Neuronal stem cell (in vitro differentiated cells): ENCODE measurements around the gene SMAP2.

Experiments used
- DNase-seq: peaks from one replicate; pipeline ENCODE4 v3.0.0-alpha.2; 2013; ENCODE audit warnings: low spot score
- H2AFZ ChIP-seq: one replicate; pipeline ENCODE4 v1.6.1; 2013; ENCODE audit warnings: mild to moderate bottlenecking, low read length, inconsistent platforms
- H2AK5ac ChIP-seq: 2 replicates; pipeline ENCODE4 v1.6.1; 2013; ENCODE audit warnings: low read depth, mild to moderate bottlenecking, inconsistent platforms, low read length, moderate library complexity, mixed read lengths
- H2BK120ac ChIP-seq: 2 replicates; pipeline ENCODE4 v1.6.1; 2013; ENCODE audit warnings: low read depth, mild to moderate bottlenecking, inconsistent platforms, low read length, moderate library complexity, mixed read lengths
- H2BK12ac ChIP-seq: one replicate; pipeline ENCODE4 v1.6.1; 2013; ENCODE audit warnings: low read length, inconsistent platforms
- H2BK15ac ChIP-seq: 2 replicates; pipeline ENCODE4 v1.6.1; 2013; ENCODE audit warnings: mild to moderate bottlenecking, low read length, inconsistent platforms, mixed read lengths
- H2BK5ac ChIP-seq: one replicate; pipeline ENCODE4 v1.6.1; 2013; ENCODE audit warnings: inconsistent platforms, mild to moderate bottlenecking, low read length, moderate library complexity
- H3K14ac ChIP-seq: one replicate; pipeline ENCODE4 v1.6.1; 2013; ENCODE audit warnings: low read length, inconsistent platforms
- H3K18ac ChIP-seq: 2 replicates; pipeline ENCODE4 v1.6.1; 2013; ENCODE audit warnings: low read length, inconsistent platforms
- H3K23ac ChIP-seq: 2 replicates; pipeline ENCODE4 v1.6.1; 2013; ENCODE audit warnings: low read depth, mild to moderate bottlenecking, mixed read lengths, low read length, inconsistent platforms; ENCODE audit not compliant: poor library complexity
- H3K27ac ChIP-seq: replicated peaks from 3 replicates; pipeline ENCODE4 v1.5.1; 2013; ENCODE audit warnings: low read length, inconsistent platforms
- H3K27me3 ChIP-seq, 3 experiments: 2 replicates each; pipeline ENCODE4 v1.6.1; 2013; ENCODE audit warnings: low read length in 3 of 3, mild to moderate bottlenecking in 2 of 3, inconsistent platforms in 1 of 3, low read depth in 1 of 3, mixed read lengths in 1 of 3, moderate library complexity in 1 of 3; ENCODE audit not compliant: control insufficient read depth in 3 of 3, insufficient read depth in 3 of 3
- H3K36me3 ChIP-seq, 2 donors: replicated peaks in 1 of 2; 2 replicates each; pipeline ENCODE4 v1.6.1; 2013; ENCODE audit warnings: low read length in 2 of 2; ENCODE audit not compliant: control insufficient read depth in 2 of 2, insufficient read depth in 2 of 2
- H3K4ac ChIP-seq: 2 replicates; pipeline ENCODE4 v1.6.1; 2013; ENCODE audit warnings: inconsistent platforms, mild to moderate bottlenecking, low read length, moderate library complexity
- H3K4me1 ChIP-seq, 2 donors: 1 replicate in 1 of 2; 2 replicates in 1 of 2; pipeline ENCODE4 v1.6.1; 2013; ENCODE audit warnings: low read length in 2 of 2, low read depth in 1 of 2; ENCODE audit not compliant: control insufficient read depth in 2 of 2, insufficient read depth in 1 of 2
- H3K4me2 ChIP-seq: one replicate; pipeline ENCODE4 v1.6.1; 2013; ENCODE audit warnings: mild to moderate bottlenecking, low read length, inconsistent platforms; ENCODE audit not compliant: insufficient read depth, poor library complexity, severe bottlenecking
- H3K4me3 ChIP-seq, 2 donors: 2 replicates each; pipeline ENCODE4 v1.5.1; 2013; ENCODE audit warnings: low read length in 2 of 2, mild to moderate bottlenecking in 2 of 2, inconsistent platforms in 1 of 2, moderate library complexity in 1 of 2
- H3K79me1 ChIP-seq: one replicate; pipeline ENCODE4 v1.6.1; 2013; ENCODE audit warnings: low read depth, mild to moderate bottlenecking, inconsistent platforms, low read length, moderate library complexity
- H3K9ac ChIP-seq: one replicate; pipeline ENCODE4 v1.6.1; 2013; ENCODE audit warnings: mild to moderate bottlenecking, low read depth, low read length, inconsistent platforms; ENCODE audit not compliant: poor library complexity
- H3K9me3 ChIP-seq, 2 donors: replicated peaks in 1 of 2; 2 replicates each; pipeline versions ENCODE3 to v1.6.1; 2013; ENCODE audit warnings: low read length in 2 of 2, mild to moderate bottlenecking in 2 of 2, inconsistent platforms in 1 of 2, low read depth in 1 of 2, mixed read lengths in 1 of 2, moderate library complexity in 1 of 2; ENCODE audit not compliant: control insufficient read depth in 2 of 2, insufficient read depth in 1 of 2
- H4K8ac ChIP-seq: one replicate; pipeline ENCODE4 v1.6.1; 2013; ENCODE audit warnings: low read depth, mild to moderate bottlenecking, inconsistent platforms, low read length, moderate library complexity
- H4K91ac ChIP-seq: one replicate; pipeline ENCODE4 v1.6.1; 2013; ENCODE audit warnings: low read length, low read depth, mild to moderate bottlenecking, inconsistent platforms; ENCODE audit not compliant: poor library complexity
- WGBS, 2 donors: extraction: QIAGEN DNeasy Blood & Tissue Kit; methylation state at CpG; one replicate each; pipeline ENCODE4 v1.1.7; 2013; ENCODE audit warnings: missing lambda C conversion rate in 2 of 2, mixed read lengths in 1 of 2; ENCODE audit not compliant: insufficient read length in 2 of 2, insufficient replicate concordance in 1 of 2; ENCODE audit errors: extremely low coverage in 2 of 2; 5-methylcytosine and 5-hydroxymethylcytosine counted together

The SMAP2 gene

GRCh38 chr1:40425198-40425597 lies 51.7 kb downstream of the SMAP2 start:
- no peak overlapping the region for H3K27ac ChIP-seq
- no peak overlapping the region for H2AK5ac ChIP-seq
- H3K4me1 ChIP-seq = peaks cover 16 to 17% of the 10 kb centered on the region in 2 donors
- no peak overlapping the region for H2BK5ac ChIP-seq
- no peak overlapping the region for H4K8ac ChIP-seq
- no peak overlapping the region for H3K23ac ChIP-seq
- H3K9me3 ChIP-seq = no peaks in the 10 kb centered on the region
- H3K4me3 ChIP-seq = no peak overlapping the region
- no peak overlapping the region for H3K14ac ChIP-seq
- no peak overlapping the region for H3K9ac ChIP-seq
- H3K18ac ChIP-seq = no peak overlapping the region
- no peak overlapping the region for H2BK120ac ChIP-seq
- no peak overlapping the region for H2AFZ ChIP-seq
- no peak overlapping the region for H2BK12ac ChIP-seq
- no peak overlapping the region for H3K4me2 ChIP-seq
- no CpG with 5 or more reads among the region's 4 CpGs for WGBS, 2 donors
- no peaks in the 10 kb centered on the region for H3K79me1 ChIP-seq
- no peaks in the 10 kb centered on the region for H3K27me3 ChIP-seq
- H2BK15ac ChIP-seq = no peak overlapping the region
- DNase-seq = no peak
- H3K4ac ChIP-seq = no peak overlapping the region
- no peaks in the 10 kb centered on the region for H3K36me3 ChIP-seq
- H4K91ac ChIP-seq = no peak overlapping the region

- Histone ChIP-seq H4K91ac (no peak overlapping the region), H3K79me1 (no peaks in the 10 kb centered on the region), H3K18ac (no peak overlapping the region), H2AK5ac (no peak overlapping the region), H3K4ac (no peak overlapping the region), H2BK5ac (no peak overlapping the region), H2BK15ac (no peak overlapping the region), H3K4me3 (no peak overlapping the region), H3K27ac (no peak overlapping the region), H3K14ac (no peak overlapping the region), H3K4me1 (no peaks in the 10 kb centered on the region), H3K4me2 (no peak overlapping the region), H2AFZ (no peak overlapping the region), H3K27me3 (no peaks in the 10 kb centered on the region), H3K9ac (no peak overlapping the region), H2BK120ac (no peak overlapping the region), H3K23ac (no peak overlapping the region), H3K9me3 (no peaks in the 10 kb centered on the region), H4K8ac (no peak overlapping the region), H2BK12ac (no peak overlapping the region), H3K36me3 (no peaks in the 10 kb centered on the region)
- no peak for DNase-seq
These were observed 57.9 kb downstream of the SMAP2 start for GRCh38 chr1:40431385-40431784.

DNA sequence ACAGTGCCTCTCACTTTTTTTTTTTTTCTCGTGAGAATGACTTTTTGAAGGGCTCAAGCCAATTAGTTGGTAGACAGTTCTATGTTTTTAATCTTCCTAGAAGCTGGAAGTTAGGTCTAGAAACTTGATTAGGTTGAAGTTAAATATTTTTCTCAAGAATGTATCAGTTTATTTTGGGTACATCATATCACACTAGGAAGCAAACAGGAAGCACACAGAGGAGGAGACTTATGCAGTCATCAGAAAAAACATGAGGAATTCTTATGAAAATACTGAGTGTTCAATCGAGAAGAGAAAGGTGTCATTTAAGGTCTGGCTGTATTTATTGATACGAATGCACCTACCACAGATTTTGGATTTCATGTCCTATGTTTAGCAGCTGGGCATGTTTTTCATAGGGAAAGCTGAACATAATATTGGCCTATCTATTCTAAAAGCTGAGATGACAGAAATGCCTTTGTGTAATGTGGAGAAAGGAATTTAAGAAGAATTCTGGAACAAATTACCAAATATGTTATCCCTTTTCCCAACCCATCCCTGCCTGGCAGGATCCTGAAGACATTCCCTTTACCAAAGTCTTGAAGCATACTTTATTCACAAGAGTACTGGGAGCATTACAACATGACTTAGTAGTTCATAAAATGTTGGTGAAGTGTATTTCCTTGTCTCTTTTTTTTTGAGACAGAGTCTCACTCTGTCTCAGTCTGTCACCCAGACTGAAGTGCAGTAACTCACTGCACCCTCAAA lies 59.3 kb downstream of the SMAP2 start:
- no peak overlapping the region for H3K4ac ChIP-seq
- H3K36me3 ChIP-seq = no peaks in the 10 kb centered on the region
- H2AFZ ChIP-seq = no peak overlapping the region
- no peak overlapping the region for H3K4me2 ChIP-seq
- H2BK5ac ChIP-seq = no peak overlapping the region
- H2BK12ac ChIP-seq = no peak overlapping the region
- no peak overlapping the region for H3K23ac ChIP-seq
- no peak overlapping the region for H3K18ac ChIP-seq
- WGBS, 2 donors = no CpG with 5 or more reads among the region's 3 CpGs
- H2BK120ac ChIP-seq = no peak overlapping the region
- H3K27ac ChIP-seq = no peak overlapping the region
- no peak overlapping the region for H3K4me3 ChIP-seq
- no peaks in the 10 kb centered on the region for H3K79me1 ChIP-seq
- no peak overlapping the region for H4K91ac ChIP-seq
- no peak overlapping the region for H3K14ac ChIP-seq
- H3K9me3 ChIP-seq = no peaks in the 10 kb centered on the region
- no peaks in the 10 kb centered on the region for H3K27me3 ChIP-seq
- no peaks in the 10 kb centered on the region for H3K4me1 ChIP-seq
- H3K9ac ChIP-seq = no peak overlapping the region
- H2BK15ac ChIP-seq = no peak overlapping the region
- no peak overlapping the region for H2AK5ac ChIP-seq
- no peak overlapping the region for H4K8ac ChIP-seq
- DNase-seq = no peak

GRCh38 chr1:40435471-40435870 lies 61.9 kb downstream of the SMAP2 start:
- Histone ChIP-seq H3K9ac (no peak overlapping the region), H4K91ac (no peak overlapping the region), H3K14ac (no peak overlapping the region), H2AK5ac (no peak overlapping the region), H2AFZ (no peak overlapping the region), H2BK5ac (no peak overlapping the region), H3K27ac (no peak overlapping the region), H2BK120ac (no peak overlapping the region), H3K4me1 (no peaks in the 10 kb centered on the region), H3K9me3 (no peaks in the 10 kb centered on the region), H3K18ac (no peak overlapping the region), H2BK12ac (no peak overlapping the region), H3K23ac (no peak overlapping the region), H4K8ac (no peak overlapping the region), H2BK15ac (no peak overlapping the region), H3K4me2 (no peak overlapping the region), H3K4me3 (no peak overlapping the region), H3K36me3 (no peaks in the 10 kb centered on the region), H3K79me1 (no peaks in the 10 kb centered on the region), H3K27me3 (no peaks in the 10 kb centered on the region), H3K4ac (no peak overlapping the region)
- no peak for DNase-seq
- no CpG with 5 or more reads among the region's 5 CpGs for WGBS, 2 donors
